PC-3 (cell line): Measurements from ENCODE around the gene MYRFL.

Experiments used
- EZH2 ChIP-seq: fragments of 300-600 bp; sonication (generic); IDR thresholded peaks from one replicate; pipeline ENCODE4 v1.6.1; 2017; ENCODE audit warnings: antibody characterized with exemption, mild to moderate bottlenecking, low read length; ENCODE audit not compliant: unreplicated experiment
- EZH2phosphoT487 ChIP-seq: fragments of 300-600 bp; sonication (generic); IDR thresholded peaks from 2 replicates; pipeline ENCODE4 v1.6.1; 2018; ENCODE audit warnings: mild to moderate bottlenecking, antibody characterized with exemption, low read length, borderline replicate concordance
- TF ChIP-seq, protein P1 (sequence below): fragments of 300-600 bp; sonication (generic); conservative IDR thresholded peaks from 2 replicates; pipeline ENCODE4 v1.5.1; 2017; ENCODE audit warnings: antibody characterized with exemption, low read depth, mild to moderate bottlenecking, low read length

DNA sequence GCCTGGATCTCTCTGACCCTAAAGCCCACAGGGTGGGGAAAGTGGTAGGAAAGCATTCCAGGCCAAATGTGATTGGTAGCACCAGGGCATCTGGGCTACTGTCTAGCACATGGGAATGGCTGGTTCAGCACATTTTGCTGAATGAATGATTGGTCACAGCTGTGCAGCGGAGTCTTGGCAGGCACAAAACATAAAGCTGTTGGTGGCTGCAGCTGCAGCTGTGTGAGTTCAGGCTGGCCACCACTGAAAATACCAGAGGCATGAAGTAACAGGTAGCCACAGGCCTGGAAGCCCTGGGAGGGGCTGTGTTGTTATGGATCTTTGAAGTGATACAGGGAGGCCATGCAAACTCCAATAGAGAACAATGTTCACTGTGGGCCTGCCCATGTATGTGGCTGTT, 72.7 kb downstream of the MYRFL start:
- TF ChIP-seq, protein P1, sequence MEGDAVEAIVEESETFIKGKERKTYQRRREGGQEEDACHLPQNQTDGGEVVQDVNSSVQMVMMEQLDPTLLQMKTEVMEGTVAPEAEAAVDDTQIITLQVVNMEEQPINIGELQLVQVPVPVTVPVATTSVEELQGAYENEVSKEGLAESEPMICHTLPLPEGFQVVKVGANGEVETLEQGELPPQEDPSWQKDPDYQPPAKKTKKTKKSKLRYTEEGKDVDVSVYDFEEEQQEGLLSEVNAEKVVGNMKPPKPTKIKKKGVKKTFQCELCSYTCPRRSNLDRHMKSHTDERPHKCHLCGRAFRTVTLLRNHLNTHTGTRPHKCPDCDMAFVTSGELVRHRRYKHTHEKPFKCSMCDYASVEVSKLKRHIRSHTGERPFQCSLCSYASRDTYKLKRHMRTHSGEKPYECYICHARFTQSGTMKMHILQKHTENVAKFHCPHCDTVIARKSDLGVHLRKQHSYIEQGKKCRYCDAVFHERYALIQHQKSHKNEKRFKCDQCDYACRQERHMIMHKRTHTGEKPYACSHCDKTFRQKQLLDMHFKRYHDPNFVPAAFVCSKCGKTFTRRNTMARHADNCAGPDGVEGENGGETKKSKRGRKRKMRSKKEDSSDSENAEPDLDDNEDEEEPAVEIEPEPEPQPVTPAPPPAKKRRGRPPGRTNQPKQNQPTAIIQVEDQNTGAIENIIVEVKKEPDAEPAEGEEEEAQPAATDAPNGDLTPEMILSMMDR = no peak
- TF ChIP-seq EZH2 (no peak), EZH2phosphoT487 (no peak)
